Measurements from ENCODE around the gene EXOC1.

Gene EXOC1

GRCh38 chr4:55892156-55892555, 38.7 kb downstream of the EXOC1 start:
- TF ChIP-seq CTCF (IDR thresholded peaks at IDR 0.05; ENCODE audit: low read depth, low read length, poor library complexity, severe bottlenecking), result no peak
- no peak for TF ChIP-seq EZH2phosphoT487 (IDR thresholded peaks at IDR 0.05; ENCODE audit: borderline replicate concordance, low read length)
- peaks cover 62% of the 10 kb centered on the region for H3K4me1 ChIP-seq (ENCODE audit: control insufficient read depth, low read length)
- H3K9me3 ChIP-seq (ENCODE audit: control insufficient read depth, insufficient read depth, low read length), result no peaks in the 10 kb centered on the region
- no peaks in the 10 kb centered on the region for H3K27me3 ChIP-seq (ENCODE audit: control insufficient read depth, low read length)
- peaks cover 6% of the 10 kb centered on the region for H3F3A ChIP-seq (ENCODE audit: control insufficient read depth, insufficient read depth)
- no peaks in the 10 kb centered on the region for H3K9me2 ChIP-seq (replicated peaks; ENCODE audit: control insufficient read depth, low read length)
- H3K27ac ChIP-seq (ENCODE audit: low read depth, low read length), result peak overlapping the region; percentile 96
- H3K79me2 ChIP-seq (ENCODE audit: control insufficient read depth, low read length), result peaks cover 80% of the 10 kb centered on the region
- peak overlapping the region; percentile 74 for H3K4me2 ChIP-seq (ENCODE audit: low read length)
- H3K4me3 ChIP-seq (ENCODE audit: low read length), result peak overlapping the region; percentile 75
- H3K36me3 ChIP-seq (ENCODE audit: control insufficient read depth, low read length), result peaks cover 80% of the 10 kb centered on the region
- no peaks in the 10 kb centered on the region for H4K20me1 ChIP-seq (ENCODE audit: control insufficient read depth, insufficient read depth, low read depth, low read length)

GRCh38 chr4:55896622-55897021, 43.2 kb downstream of the EXOC1 start:
- Histone ChIP-seq H4K20me1 (ENCODE audit: control insufficient read depth, insufficient read depth, low read depth, low read length) (no peaks in the 10 kb centered on the region), H3K9me2 (replicated peaks; ENCODE audit: control insufficient read depth, low read length) (no peaks in the 10 kb centered on the region), H3K36me3 (ENCODE audit: control insufficient read depth, low read length) (peaks cover 97% of the 10 kb centered on the region), H3K79me2 (ENCODE audit: control insufficient read depth, low read length) (peaks cover 38% of the 10 kb centered on the region), H3K27me3 (ENCODE audit: control insufficient read depth, low read length) (no peaks in the 10 kb centered on the region), H3K4me2 (ENCODE audit: low read length) (no peak overlapping the region), H3K27ac (ENCODE audit: low read depth, low read length) (no peak overlapping the region), H3K4me1 (ENCODE audit: control insufficient read depth, low read length) (peaks cover 27% of the 10 kb centered on the region), H3K9me3 (ENCODE audit: control insufficient read depth, insufficient read depth, low read length) (no peaks in the 10 kb centered on the region), H3K4me3 (ENCODE audit: low read length) (no peak overlapping the region), H3F3A (ENCODE audit: control insufficient read depth, insufficient read depth) (peaks cover 8% of the 10 kb centered on the region; the same call in 1 of the 2 replicates)
- TF ChIP-seq CTCF (IDR thresholded peaks at IDR 0.05; ENCODE audit: low read depth, low read length, poor library complexity, severe bottlenecking), result no peak
- TF ChIP-seq EZH2phosphoT487 (IDR thresholded peaks at IDR 0.05; ENCODE audit: borderline replicate concordance, low read length), result no peak

- Histone ChIP-seq H4K20me1 (ENCODE audit: control insufficient read depth, insufficient read depth, low read depth, low read length) (no peaks in the 10 kb centered on the region), H3K9me3 (ENCODE audit: control insufficient read depth, insufficient read depth, low read length) (no peaks in the 10 kb centered on the region), H3K36me3 (ENCODE audit: control insufficient read depth, low read length) (peaks cover 93% of the 10 kb centered on the region), H3F3A (ENCODE audit: control insufficient read depth, insufficient read depth) (peaks cover 23% of the 10 kb centered on the region), H3K4me1 (ENCODE audit: control insufficient read depth, low read length) (0 out of 2 replicates have a peak, but pooled peaks cover 5% of the 10 kb centered on the region), H3K4me3 (ENCODE audit: low read length) (no peak overlapping the region), H3K27me3 (ENCODE audit: control insufficient read depth, low read length) (no peaks in the 10 kb centered on the region), H3K79me2 (ENCODE audit: control insufficient read depth, low read length) (no peaks in the 10 kb centered on the region; the same call in 1 of the 2 replicates), H3K27ac (ENCODE audit: low read depth, low read length) (no peak overlapping the region), H3K9me2 (replicated peaks; ENCODE audit: control insufficient read depth, low read length) (no peaks in the 10 kb centered on the region), H3K4me2 (ENCODE audit: low read length) (no peak overlapping the region)
- no peak for TF ChIP-seq EZH2phosphoT487 (IDR thresholded peaks at IDR 0.05; ENCODE audit: borderline replicate concordance, low read length)
- TF ChIP-seq CTCF (IDR thresholded peaks at IDR 0.05; ENCODE audit: low read depth, low read length, poor library complexity, severe bottlenecking), result no peak
Measured at GRCh38 chr4:55902677-55903076, 49.2 kb downstream of the EXOC1 start.
